Measurements from ENCODE around the gene NHLH1. TPM values are rescaled to one million over a fixed set of nuclear protein-coding genes. Genes with fewer than 3 reads are reported as not detected.

NHLH1 gene
- total RNA-seq, 4 donors from 2014 or later, result not detected

GRCh38 chr1:160405331-160405877 lies 38.5 kb downstream of the NHLH1 start:
- no peak overlapping the region for H3K4me3 ChIP-seq
- WGBS, 2 donors (ENCODE audit: low coverage in 1 of 2), result no CpG with 5 or more reads among the region's 2 CpGs
- peaks cover 0 to 45% (median 7%) of the 10 kb centered on the region in 3 donors for H3K4me1 ChIP-seq
- no peaks in the 10 kb centered on the region for H3K9me3 ChIP-seq
- H3K36me3 ChIP-seq, result no peaks in the 10 kb centered on the region
- H3K27me3 ChIP-seq, result peaks cover 10% of the 10 kb centered on the region
- ATAC-seq, result no peak
- no peak overlapping the region for H3K27ac ChIP-seq
- TF ChIP-seq, protein P1, sequence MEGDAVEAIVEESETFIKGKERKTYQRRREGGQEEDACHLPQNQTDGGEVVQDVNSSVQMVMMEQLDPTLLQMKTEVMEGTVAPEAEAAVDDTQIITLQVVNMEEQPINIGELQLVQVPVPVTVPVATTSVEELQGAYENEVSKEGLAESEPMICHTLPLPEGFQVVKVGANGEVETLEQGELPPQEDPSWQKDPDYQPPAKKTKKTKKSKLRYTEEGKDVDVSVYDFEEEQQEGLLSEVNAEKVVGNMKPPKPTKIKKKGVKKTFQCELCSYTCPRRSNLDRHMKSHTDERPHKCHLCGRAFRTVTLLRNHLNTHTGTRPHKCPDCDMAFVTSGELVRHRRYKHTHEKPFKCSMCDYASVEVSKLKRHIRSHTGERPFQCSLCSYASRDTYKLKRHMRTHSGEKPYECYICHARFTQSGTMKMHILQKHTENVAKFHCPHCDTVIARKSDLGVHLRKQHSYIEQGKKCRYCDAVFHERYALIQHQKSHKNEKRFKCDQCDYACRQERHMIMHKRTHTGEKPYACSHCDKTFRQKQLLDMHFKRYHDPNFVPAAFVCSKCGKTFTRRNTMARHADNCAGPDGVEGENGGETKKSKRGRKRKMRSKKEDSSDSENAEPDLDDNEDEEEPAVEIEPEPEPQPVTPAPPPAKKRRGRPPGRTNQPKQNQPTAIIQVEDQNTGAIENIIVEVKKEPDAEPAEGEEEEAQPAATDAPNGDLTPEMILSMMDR (IDR thresholded peaks at IDR 0.05), result no peak
- TF ChIP-seq EP300 (IDR thresholded peaks at IDR 0.05) (no peak), POLR2A (IDR thresholded peaks at IDR 0.05) (no peak), POLR2AphosphoS5 (IDR thresholded peaks at IDR 0.05) (no peak)

GRCh38 chr1:160406131-160406968 lies 39.5 kb downstream of the NHLH1 start:
- Histone ChIP-seq H3K36me3 (no peaks in the 10 kb centered on the region), H3K27ac (no peak overlapping the region), H3K4me1 (peaks cover 0 to 45% (median under 1%) of the 10 kb centered on the region in 3 donors), H3K27me3 (peaks cover 1% of the 10 kb centered on the region), H3K9me3 (no peaks in the 10 kb centered on the region), H3K4me3 (no peak overlapping the region)
- TF ChIP-seq EP300 (IDR thresholded peaks at IDR 0.05) (no peak), POLR2AphosphoS5 (IDR thresholded peaks at IDR 0.05) (no peak), POLR2A (IDR thresholded peaks at IDR 0.05) (no peak)
- TF ChIP-seq, protein P1 (IDR thresholded peaks at IDR 0.05), result no peak
- no peak for ATAC-seq
- WGBS, 2 donors (ENCODE audit: low coverage in 1 of 2), result 86% methylated on average over 11 of the region's 15 CpGs; no CpG with 5 or more reads in 1 of the 2 donors

- TF ChIP-seq EP300 (IDR thresholded peaks at IDR 0.05) (no peak), POLR2A (IDR thresholded peaks at IDR 0.05) (no peak), POLR2AphosphoS5 (IDR thresholded peaks at IDR 0.05) (no peak)
- TF ChIP-seq, protein P1 (IDR thresholded peaks at IDR 0.05), result no peak
- Histone ChIP-seq H3K27ac (no peak overlapping the region), H3K27me3 (no peaks in the 10 kb centered on the region), H3K4me1 (peaks cover 0 to 32% (median 0%) of the 10 kb centered on the region in 3 donors), H3K9me3 (no peaks in the 10 kb centered on the region), H3K36me3 (no peaks in the 10 kb centered on the region), H3K4me3 (no peak overlapping the region)
- ATAC-seq, result no peak
- 77% methylated on average over 4 of the region's 12 CpGs; no CpG with 5 or more reads in 1 of the 2 donors for WGBS, 2 donors (ENCODE audit: low coverage in 1 of 2)
Measured at GRCh38 chr1:160407839-160408801, 41.2 kb downstream of the NHLH1 start.

- Histone ChIP-seq H3K4me3 (no peak overlapping the region), H3K9me3 (no peaks in the 10 kb centered on the region), H3K4me1 (peaks cover 0 to 32% (median 0%) of the 10 kb centered on the region in 3 donors), H3K36me3 (no peaks in the 10 kb centered on the region), H3K27ac (no peak overlapping the region), H3K27me3 (no peaks in the 10 kb centered on the region)
- 90% methylated on average over 2 of the region's 4 CpGs; no CpG with 5 or more reads in 1 of the 2 donors for WGBS, 2 donors (ENCODE audit: low coverage in 1 of 2)
- TF ChIP-seq POLR2A (IDR thresholded peaks at IDR 0.05), result no peak
- TF ChIP-seq POLR2AphosphoS5 (IDR thresholded peaks at IDR 0.05), result no peak
- no peak for TF ChIP-seq EP300 (IDR thresholded peaks at IDR 0.05)
- TF ChIP-seq, protein P1 (IDR thresholded peaks at IDR 0.05), result no peak
- ATAC-seq, result no peak
Measured at GRCh38 chr1:160408864-160409263, 42.0 kb downstream of the NHLH1 start.

Data from gastroesophageal sphincter (tissue), 4 donors.